ENCODE measurements around the gene FLYWCH1.

The FLYWCH1 gene

DNA sequence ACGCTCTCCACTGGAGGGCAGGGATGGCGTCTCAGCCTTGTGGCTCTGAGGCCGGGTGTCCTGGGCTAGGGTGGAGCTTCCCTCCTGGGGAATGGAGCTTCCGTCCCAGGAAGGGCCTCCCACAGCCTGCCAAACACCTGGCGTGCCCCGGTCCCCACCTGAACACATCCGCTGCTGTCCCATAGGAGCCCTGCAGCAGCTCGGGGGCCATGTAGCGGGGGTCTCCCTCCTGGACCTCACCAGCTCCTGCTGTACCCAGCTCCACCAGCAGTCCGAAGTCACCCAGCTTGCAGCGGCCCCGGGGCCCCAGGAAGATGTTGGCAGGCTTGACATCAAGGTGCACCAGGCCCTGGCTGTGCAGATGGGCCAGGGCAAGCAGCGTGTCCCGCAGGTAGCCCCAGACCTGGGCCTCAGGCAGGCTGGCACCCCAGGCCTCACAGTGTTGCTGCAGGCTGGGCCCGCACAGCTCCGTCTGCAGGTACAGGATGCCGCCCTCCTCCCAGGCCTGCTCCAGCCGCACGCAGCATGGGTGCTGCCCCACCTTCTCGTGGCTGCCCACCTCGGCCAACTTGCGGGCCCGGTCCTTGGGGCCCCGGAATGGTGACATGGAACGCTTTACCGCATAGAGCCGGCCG, 63.5 kb downstream of the FLYWCH1 start:
- Histone ChIP-seq H3K27me3 (no peaks in the 10 kb centered on the region), H3K36me3 (peaks cover 75% of the 10 kb centered on the region), H3K4me3 (ENCODE audit: low read depth, low read length) (no peak overlapping the region), H3K4me1 (peaks cover 23% of the 10 kb centered on the region), H3K9me3 (no peaks in the 10 kb centered on the region)
- TF ChIP-seq, protein P1, sequence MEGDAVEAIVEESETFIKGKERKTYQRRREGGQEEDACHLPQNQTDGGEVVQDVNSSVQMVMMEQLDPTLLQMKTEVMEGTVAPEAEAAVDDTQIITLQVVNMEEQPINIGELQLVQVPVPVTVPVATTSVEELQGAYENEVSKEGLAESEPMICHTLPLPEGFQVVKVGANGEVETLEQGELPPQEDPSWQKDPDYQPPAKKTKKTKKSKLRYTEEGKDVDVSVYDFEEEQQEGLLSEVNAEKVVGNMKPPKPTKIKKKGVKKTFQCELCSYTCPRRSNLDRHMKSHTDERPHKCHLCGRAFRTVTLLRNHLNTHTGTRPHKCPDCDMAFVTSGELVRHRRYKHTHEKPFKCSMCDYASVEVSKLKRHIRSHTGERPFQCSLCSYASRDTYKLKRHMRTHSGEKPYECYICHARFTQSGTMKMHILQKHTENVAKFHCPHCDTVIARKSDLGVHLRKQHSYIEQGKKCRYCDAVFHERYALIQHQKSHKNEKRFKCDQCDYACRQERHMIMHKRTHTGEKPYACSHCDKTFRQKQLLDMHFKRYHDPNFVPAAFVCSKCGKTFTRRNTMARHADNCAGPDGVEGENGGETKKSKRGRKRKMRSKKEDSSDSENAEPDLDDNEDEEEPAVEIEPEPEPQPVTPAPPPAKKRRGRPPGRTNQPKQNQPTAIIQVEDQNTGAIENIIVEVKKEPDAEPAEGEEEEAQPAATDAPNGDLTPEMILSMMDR (IDR thresholded peaks at IDR 0.05; ENCODE audit: low read depth, low read length) = no peak
- DNase-seq = no peak

DNA sequence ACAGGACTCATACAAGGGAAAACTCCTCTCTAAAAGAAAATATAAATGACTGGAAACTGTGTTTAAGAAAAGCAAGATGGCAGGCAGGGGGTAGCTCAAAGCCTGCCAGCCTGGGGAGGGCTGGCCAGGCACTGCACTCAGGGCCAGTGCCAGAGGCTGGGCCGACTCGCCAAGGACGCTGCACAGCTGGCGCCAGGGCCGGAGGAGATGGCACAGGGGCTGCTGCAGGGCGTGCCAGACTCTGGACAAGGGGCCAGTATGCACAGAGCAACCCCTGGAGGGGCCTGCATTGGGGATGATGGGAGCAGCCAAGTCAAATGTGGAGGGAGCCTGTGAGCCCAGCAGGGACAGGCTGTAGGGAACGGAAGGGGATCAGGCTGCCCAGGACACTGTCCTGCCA, 64.5 kb downstream of the FLYWCH1 start:
- no peak overlapping the region for H3K4me3 ChIP-seq (ENCODE audit: low read depth, low read length)
- H3K4me1 ChIP-seq = peaks cover 17% of the 10 kb centered on the region
- H3K9me3 ChIP-seq = no peaks in the 10 kb centered on the region
- H3K36me3 ChIP-seq = peaks cover 70% of the 10 kb centered on the region
- TF ChIP-seq, protein P1 (IDR thresholded peaks at IDR 0.05; ENCODE audit: low read depth, low read length) = no peak
- no peak for DNase-seq
- H3K27me3 ChIP-seq = no peaks in the 10 kb centered on the region

DNA sequence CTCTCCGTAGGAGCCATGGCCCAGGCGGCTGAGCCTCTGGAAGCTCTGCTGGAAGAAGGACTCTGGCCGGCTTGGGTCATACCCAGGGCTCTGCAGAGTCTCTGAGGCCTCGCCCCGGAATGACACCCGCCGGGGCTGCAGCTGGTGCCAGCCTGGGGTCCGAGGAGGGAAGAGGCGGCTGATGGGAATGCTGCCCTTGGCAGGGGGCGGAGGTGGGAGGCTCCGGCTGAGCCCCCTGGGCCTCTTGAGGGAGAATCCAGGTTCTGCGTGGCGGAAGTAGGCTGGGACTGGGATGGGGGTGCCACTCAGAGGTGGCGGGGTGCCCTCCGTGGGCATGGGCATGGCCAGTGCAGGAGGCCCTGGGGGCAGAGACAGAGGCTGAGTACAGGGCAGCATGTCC, 64.9 kb downstream of the FLYWCH1 start:
- Histone ChIP-seq H3K4me3 (ENCODE audit: low read depth, low read length) (no peak overlapping the region), H3K9me3 (no peaks in the 10 kb centered on the region), H3K4me1 (peaks cover 19% of the 10 kb centered on the region), H3K27me3 (no peaks in the 10 kb centered on the region), H3K36me3 (peaks cover 66% of the 10 kb centered on the region)
- no peak for DNase-seq
- TF ChIP-seq, protein P1 (IDR thresholded peaks at IDR 0.05; ENCODE audit: low read depth, low read length) = no peak

DNA sequence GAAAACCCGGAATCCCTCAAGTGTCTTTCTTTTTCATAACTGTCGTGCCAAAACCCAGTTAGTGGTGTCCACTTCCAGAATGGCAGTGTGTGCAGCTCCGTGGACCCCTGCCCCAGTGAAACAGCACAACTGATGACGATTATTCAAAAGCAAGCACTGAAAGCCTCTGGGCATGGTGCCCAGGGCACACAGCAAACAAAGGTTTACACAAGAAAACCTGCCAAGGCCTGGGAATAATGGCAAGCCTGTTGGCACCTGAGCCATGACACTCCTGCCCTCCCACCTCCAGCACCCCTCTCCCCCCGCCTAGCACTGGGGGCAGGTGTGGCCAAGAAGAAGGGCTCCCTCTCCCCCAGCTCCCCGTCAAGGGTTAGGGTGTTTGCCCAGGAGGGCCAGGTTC, 65.7 kb downstream of the FLYWCH1 start:
- no peak for DNase-seq
- peaks cover 15% of the 10 kb centered on the region for H3K4me1 ChIP-seq
- H3K4me3 ChIP-seq (ENCODE audit: low read depth, low read length) = no peak overlapping the region
- peaks cover 59% of the 10 kb centered on the region for H3K36me3 ChIP-seq
- H3K27me3 ChIP-seq = no peaks in the 10 kb centered on the region
- H3K9me3 ChIP-seq = no peaks in the 10 kb centered on the region
- TF ChIP-seq, protein P1 (IDR thresholded peaks at IDR 0.05; ENCODE audit: low read depth, low read length) = no peak

DNA sequence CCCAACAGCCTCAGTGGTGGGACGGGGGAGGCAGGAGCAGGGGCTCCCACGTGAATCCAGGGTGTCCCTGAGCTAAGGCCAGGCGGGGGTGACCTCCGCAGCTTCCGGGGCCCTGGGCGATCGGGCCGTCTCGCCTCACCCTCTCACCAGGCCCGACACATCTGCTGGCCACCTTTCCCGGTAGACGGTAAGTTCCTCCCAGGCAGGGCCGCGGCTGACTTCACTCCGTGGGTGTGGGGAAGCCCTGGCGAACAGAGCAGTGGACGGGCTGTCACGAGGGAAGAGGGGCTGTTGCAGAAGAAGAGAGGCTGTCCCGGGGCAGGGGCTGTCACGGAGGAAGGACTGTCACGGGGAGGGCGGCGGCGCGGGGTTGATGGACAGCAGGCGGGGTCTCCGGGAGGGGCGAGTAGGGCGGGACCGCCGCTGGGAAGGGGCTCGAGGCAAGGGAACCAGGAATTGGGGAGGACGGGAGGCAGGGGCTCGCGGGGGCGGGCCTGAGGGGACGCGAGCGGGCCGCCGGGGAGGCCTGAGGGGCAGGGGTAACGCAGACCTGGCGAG, 68.0 kb downstream of the FLYWCH1 start:
- Histone ChIP-seq H3K9me3 (no peaks in the 10 kb centered on the region), H3K27me3 (no peaks in the 10 kb centered on the region), H3K36me3 (peaks cover 36% of the 10 kb centered on the region), H3K4me3 (ENCODE audit: low read depth, low read length) (peak overlapping the region; percentile 75), H3K4me1 (peaks cover 3% of the 10 kb centered on the region)
- TF ChIP-seq, protein P1 (IDR thresholded peaks at IDR 0.05; ENCODE audit: low read depth, low read length) = no peak
- peak; percentile 53 for DNase-seq

Data from BE2C (cell line).